ENCODE results near the gene CPNE5.

DNA sequence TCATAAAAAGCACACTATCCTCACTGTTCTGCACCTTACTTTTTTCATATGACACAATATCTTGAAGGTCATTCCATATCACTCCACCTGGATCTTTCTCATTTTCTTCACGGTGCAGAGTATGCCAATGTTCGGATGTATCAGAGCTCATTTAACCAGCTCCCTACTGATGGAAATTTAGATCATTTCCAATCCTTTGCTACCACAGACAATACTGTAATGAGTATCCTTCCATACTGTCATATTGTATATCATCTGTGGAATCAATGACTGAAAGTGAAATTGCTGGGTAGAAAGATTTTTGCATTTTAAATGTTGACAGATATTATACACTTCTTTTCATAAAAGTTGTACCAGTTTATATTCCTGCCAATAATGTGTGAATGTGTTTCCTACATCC lies 143.8 kb downstream of the CPNE5 start:
- no peak for TF ChIP-seq POLR2A (IDR thresholded peaks at IDR 0.05)
- TF ChIP-seq, protein P1, sequence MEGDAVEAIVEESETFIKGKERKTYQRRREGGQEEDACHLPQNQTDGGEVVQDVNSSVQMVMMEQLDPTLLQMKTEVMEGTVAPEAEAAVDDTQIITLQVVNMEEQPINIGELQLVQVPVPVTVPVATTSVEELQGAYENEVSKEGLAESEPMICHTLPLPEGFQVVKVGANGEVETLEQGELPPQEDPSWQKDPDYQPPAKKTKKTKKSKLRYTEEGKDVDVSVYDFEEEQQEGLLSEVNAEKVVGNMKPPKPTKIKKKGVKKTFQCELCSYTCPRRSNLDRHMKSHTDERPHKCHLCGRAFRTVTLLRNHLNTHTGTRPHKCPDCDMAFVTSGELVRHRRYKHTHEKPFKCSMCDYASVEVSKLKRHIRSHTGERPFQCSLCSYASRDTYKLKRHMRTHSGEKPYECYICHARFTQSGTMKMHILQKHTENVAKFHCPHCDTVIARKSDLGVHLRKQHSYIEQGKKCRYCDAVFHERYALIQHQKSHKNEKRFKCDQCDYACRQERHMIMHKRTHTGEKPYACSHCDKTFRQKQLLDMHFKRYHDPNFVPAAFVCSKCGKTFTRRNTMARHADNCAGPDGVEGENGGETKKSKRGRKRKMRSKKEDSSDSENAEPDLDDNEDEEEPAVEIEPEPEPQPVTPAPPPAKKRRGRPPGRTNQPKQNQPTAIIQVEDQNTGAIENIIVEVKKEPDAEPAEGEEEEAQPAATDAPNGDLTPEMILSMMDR (IDR thresholded peaks at IDR 0.05), result no peak
